Liver (tissue), 9 donors: ENCODE measurements around the gene ESCO1. TPM values are rescaled to one million over a fixed set of nuclear protein-coding genes. Genes with fewer than 3 reads are reported as not detected.

Experiments used
- DNase-seq: peaks from one replicate; pipeline ENCODE4 v3.0.0-alpha.2; 2017; ENCODE audit warnings: low spot score
- H3K27ac ChIP-seq, 2 donors: one replicate each; pipeline ENCODE4 v1.7.0; 2013; ENCODE audit warnings: inconsistent platforms in 2 of 2, low read length in 2 of 2, control low read depth in 1 of 2, low read depth in 1 of 2, mild to moderate bottlenecking in 1 of 2
- H3K27me3 ChIP-seq, 4 donors: one replicate each; pipeline versions ENCODE4 v1.6.1 to v1.7.0; 2013; ENCODE audit warnings: low read length in 3 of 4, inconsistent platforms in 1 of 4, mild to moderate bottlenecking in 1 of 4, moderate library complexity in 1 of 4; ENCODE audit not compliant: control insufficient read depth in 4 of 4, insufficient read depth in 4 of 4
- H3K36me3 ChIP-seq, 4 donors: one replicate each; pipeline versions ENCODE4 v1.6.1 to v1.7.0; 2013; ENCODE audit warnings: low read length in 3 of 4, mild to moderate bottlenecking in 3 of 4, low read depth in 1 of 4, moderate library complexity in 1 of 4; ENCODE audit not compliant: control insufficient read depth in 4 of 4, insufficient read depth in 3 of 4
- H3K4me1 ChIP-seq, 4 donors: one replicate each; pipeline versions ENCODE4 v1.6.1 to v1.7.0; 2013; ENCODE audit warnings: low read length in 3 of 4, mild to moderate bottlenecking in 3 of 4, moderate library complexity in 1 of 4; ENCODE audit not compliant: control insufficient read depth in 4 of 4, insufficient read depth in 4 of 4
- H3K4me3 ChIP-seq, 3 donors: one replicate each; pipeline versions ENCODE4 v1.6.1 to v1.7.0; 2013; ENCODE audit warnings: low read length in 3 of 3, control low read depth in 1 of 3, low read depth in 1 of 3, mild to moderate bottlenecking in 1 of 3
- H3K9ac ChIP-seq, 2 donors: one replicate each; pipeline ENCODE4 v1.7.0; 2013; ENCODE audit warnings: low read length in 2 of 2, mild to moderate bottlenecking in 2 of 2, moderate library complexity in 2 of 2, control low read depth in 1 of 2, low read depth in 1 of 2
- H3K9me3 ChIP-seq, 4 donors: one replicate each; pipeline versions ENCODE4 v1.6.1 to v1.7.0; 2013; ENCODE audit warnings: low read length in 3 of 4; ENCODE audit not compliant: control insufficient read depth in 4 of 4
- CTCF ChIP-seq: fragments of 150-350 bp; IDR thresholded peaks from 2 replicates; pipeline ENCODE4 v1.5.1; 2017; ENCODE audit warnings: improper control_type of control experiment, low read depth, low read length; ENCODE audit not compliant: missing input control
- EGR1 ChIP-seq, 2 donors: IDR thresholded peaks; 2 replicates each; pipeline ENCODE4 v1.6.1; 2016 to 2018; ENCODE audit warnings: antibody characterized with exemption in 2 of 2, low read depth in 2 of 2
- FOXA1 ChIP-seq: IDR thresholded peaks from 2 replicates; pipeline ENCODE4 v1.6.1; 2016; ENCODE audit warnings: antibody characterized with exemption
- FOXA2 ChIP-seq: IDR thresholded peaks from 2 replicates; pipeline ENCODE4 v1.6.1; 2016; ENCODE audit warnings: antibody characterized with exemption
- GABPA ChIP-seq, 2 donors: IDR thresholded peaks in 1 of 2; conservative IDR thresholded peaks in 1 of 2; 2 replicates each; pipeline ENCODE4 v1.6.1; 2016; ENCODE audit warnings: antibody characterized with exemption in 2 of 2, mild to moderate bottlenecking in 1 of 2, moderate library complexity in 1 of 2
- HNF4A ChIP-seq, 2 donors: conservative IDR thresholded peaks; 2 replicates each; pipeline ENCODE4 v1.6.1; 2016; ENCODE audit warnings: antibody characterized with exemption in 2 of 2, mild to moderate bottlenecking in 2 of 2
- HNF4G ChIP-seq: IDR thresholded peaks from 2 replicates; pipeline ENCODE4 v1.6.1; 2016; ENCODE audit warnings: antibody characterized with exemption
- JUND ChIP-seq, 2 donors: IDR thresholded peaks; 2 replicates each; pipeline ENCODE4 v1.6.1; 2016; ENCODE audit warnings: antibody characterized with exemption in 2 of 2
- NR2F2 ChIP-seq: IDR thresholded peaks from 2 replicates; pipeline ENCODE4 v1.6.1; 2016; ENCODE audit warnings: antibody characterized with exemption
- RAD21 ChIP-seq, 2 donors: IDR thresholded peaks; 2 replicates each; pipeline ENCODE4 v1.6.1; 2016; ENCODE audit warnings: antibody characterized with exemption in 2 of 2, mild to moderate bottlenecking in 2 of 2
- RXRA ChIP-seq, 2 donors: IDR thresholded peaks; 2 replicates each; pipeline ENCODE4 v1.6.1; 2017 to 2018; ENCODE audit warnings: antibody characterized with exemption in 2 of 2, mild to moderate bottlenecking in 1 of 2
- SP1 ChIP-seq: IDR thresholded peaks from 2 replicates; pipeline ENCODE4 v1.6.1; 2018; ENCODE audit warnings: antibody characterized with exemption, mild to moderate bottlenecking
- TAF1 ChIP-seq: conservative IDR thresholded peaks from 2 replicates; pipeline ENCODE4 v1.6.1; 2016; ENCODE audit warnings: antibody characterized with exemption, mild to moderate bottlenecking
- YY1 ChIP-seq: IDR thresholded peaks from 2 replicates; pipeline ENCODE4 v1.6.1; 2016; ENCODE audit warnings: antibody characterized with exemption, mild to moderate bottlenecking
- WGBS: extraction: QIAGEN DNeasy Blood & Tissue Kit; methylation state at CpG from one replicate; pipeline ENCODE4 v1.1.7; 2013; 5-methylcytosine and 5-hydroxymethylcytosine counted together
- polyA plus RNA-seq, 2 donors: library from polyadenylated mRNA; stranded (reverse) in 1 of 2; unstranded in 1 of 2; fragments of 200-250 nt in 1 of 2; fragments of >200 nt in 1 of 2; fragmentation: Nextera tagmentation in 1 of 2; extraction: Ambion mirVana in 1 of 2; gene quantifications; one replicate each; pipeline versions ENCODE4 v1.2.1 to v1.2.3, GENCODE V29; 2013 to 2015
- total RNA-seq, 2 donors: library from RNA; depleted of rRNA; stranded (reverse); fragments of >200 nt; gene quantifications; one replicate each; pipeline ENCODE4 v1.2.3, GENCODE V29; 2014
- TF ChIP-seq, protein P1 (sequence below): IDR thresholded peaks from 2 replicates; pipeline ENCODE4 v1.6.1; 2016; ENCODE audit warnings: antibody characterized with exemption
- TF ChIP-seq, protein P2 (sequence below): IDR thresholded peaks from 2 replicates; pipeline ENCODE4 v1.6.1; 2016; ENCODE audit warnings: antibody characterized with exemption
- TF ChIP-seq, protein P3 (sequence below): IDR thresholded peaks from 2 replicates; pipeline ENCODE4 v1.6.1; 2016; ENCODE audit warnings: antibody characterized with exemption, mild to moderate bottlenecking
- TF ChIP-seq, protein P4 (sequence below): IDR thresholded peaks from 2 replicates; pipeline ENCODE4 v1.6.1; 2016; ENCODE audit warnings: antibody characterized with exemption
- donor health status: healthy.
- donor health status: healthy.
- donor health status: healthy.
- donor health status: healthy.
- donor health status: healthy.

Gene ESCO1
- total and polyA plus RNA-seq, 4 donors, result 3.7 to 10.3 (median 7.6) TPM

GRCh38 chr18:21636769-21637168 is 36.3 kb upstream of the ESCO1 start:
- H3K4me1 ChIP-seq, result peaks cover 5 to 19% (median 12%) of the 10 kb centered on the region in 4 donors
- no peak overlapping the region for H3K27ac ChIP-seq
- TF ChIP-seq HNF4A (conservative IDR thresholded peaks at IDR 0.05) (no peak), GABPA (IDR thresholded peaks at IDR 0.05 in 1 of 2, conservative IDR thresholded peaks at IDR 0.05 in 1 of 2) (no peak)
- no peaks in the 10 kb centered on the region for H3K9me3 ChIP-seq
- DNase-seq, result no peak
- no peak overlapping the region for H3K4me3 ChIP-seq
- H3K27me3 ChIP-seq, result no peaks in the 10 kb centered on the region
- WGBS, result 93% methylated on average over 13 of the region's 13 CpGs
- H3K36me3 ChIP-seq, result peaks cover 0 to 2% (median 2%) of the 10 kb centered on the region in 4 donors
- no peak overlapping the region for H3K9ac ChIP-seq

- DNase-seq, result no peak
- 93% methylated on average over 4 of the region's 4 CpGs for WGBS
- H3K4me3 ChIP-seq, result no peak overlapping the region
- H3K9ac ChIP-seq, result no peak overlapping the region
- peaks cover 2 to 10% (median 6%) of the 10 kb centered on the region in 4 donors for H3K36me3 ChIP-seq
- no peaks in the 10 kb centered on the region for H3K9me3 ChIP-seq
- peaks cover 5 to 18% (median 12%) of the 10 kb centered on the region in 4 donors for H3K4me1 ChIP-seq
- TF ChIP-seq FOXA2, result no peak
- no peak for TF ChIP-seq NR2F2
- TF ChIP-seq HNF4A (conservative IDR thresholded peaks at IDR 0.05), result no peak
- TF ChIP-seq, protein P1, sequence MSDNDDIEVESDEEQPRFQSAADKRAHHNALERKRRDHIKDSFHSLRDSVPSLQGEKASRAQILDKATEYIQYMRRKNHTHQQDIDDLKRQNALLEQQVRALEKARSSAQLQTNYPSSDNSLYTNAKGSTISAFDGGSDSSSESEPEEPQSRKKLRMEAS, result no peak
- TF ChIP-seq JUND (IDR thresholded peaks at IDR 0.05), result no peak
- TF ChIP-seq, protein P2, sequence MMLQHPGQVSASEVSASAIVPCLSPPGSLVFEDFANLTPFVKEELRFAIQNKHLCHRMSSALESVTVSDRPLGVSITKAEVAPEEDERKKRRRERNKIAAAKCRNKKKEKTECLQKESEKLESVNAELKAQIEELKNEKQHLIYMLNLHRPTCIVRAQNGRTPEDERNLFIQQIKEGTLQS, result no peak
- no peak for TF ChIP-seq RAD21 (IDR thresholded peaks at IDR 0.05)
- no peak for TF ChIP-seq EGR1 (IDR thresholded peaks at IDR 0.05; ENCODE audit: low read depth in 2 of 2)
- TF ChIP-seq, protein P3, sequence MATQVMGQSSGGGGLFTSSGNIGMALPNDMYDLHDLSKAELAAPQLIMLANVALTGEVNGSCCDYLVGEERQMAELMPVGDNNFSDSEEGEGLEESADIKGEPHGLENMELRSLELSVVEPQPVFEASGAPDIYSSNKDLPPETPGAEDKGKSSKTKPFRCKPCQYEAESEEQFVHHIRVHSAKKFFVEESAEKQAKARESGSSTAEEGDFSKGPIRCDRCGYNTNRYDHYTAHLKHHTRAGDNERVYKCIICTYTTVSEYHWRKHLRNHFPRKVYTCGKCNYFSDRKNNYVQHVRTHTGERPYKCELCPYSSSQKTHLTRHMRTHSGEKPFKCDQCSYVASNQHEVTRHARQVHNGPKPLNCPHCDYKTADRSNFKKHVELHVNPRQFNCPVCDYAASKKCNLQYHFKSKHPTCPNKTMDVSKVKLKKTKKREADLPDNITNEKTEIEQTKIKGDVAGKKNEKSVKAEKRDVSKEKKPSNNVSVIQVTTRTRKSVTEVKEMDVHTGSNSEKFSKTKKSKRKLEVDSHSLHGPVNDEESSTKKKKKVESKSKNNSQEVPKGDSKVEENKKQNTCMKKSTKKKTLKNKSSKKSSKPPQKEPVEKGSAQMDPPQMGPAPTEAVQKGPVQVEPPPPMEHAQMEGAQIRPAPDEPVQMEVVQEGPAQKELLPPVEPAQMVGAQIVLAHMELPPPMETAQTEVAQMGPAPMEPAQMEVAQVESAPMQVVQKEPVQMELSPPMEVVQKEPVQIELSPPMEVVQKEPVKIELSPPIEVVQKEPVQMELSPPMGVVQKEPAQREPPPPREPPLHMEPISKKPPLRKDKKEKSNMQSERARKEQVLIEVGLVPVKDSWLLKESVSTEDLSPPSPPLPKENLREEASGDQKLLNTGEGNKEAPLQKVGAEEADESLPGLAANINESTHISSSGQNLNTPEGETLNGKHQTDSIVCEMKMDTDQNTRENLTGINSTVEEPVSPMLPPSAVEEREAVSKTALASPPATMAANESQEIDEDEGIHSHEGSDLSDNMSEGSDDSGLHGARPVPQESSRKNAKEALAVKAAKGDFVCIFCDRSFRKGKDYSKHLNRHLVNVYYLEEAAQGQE, result no peak
- no peak for TF ChIP-seq CTCF
- no peak for TF ChIP-seq HNF4G
- TF ChIP-seq GABPA (IDR thresholded peaks at IDR 0.05 in 1 of 2, conservative IDR thresholded peaks at IDR 0.05 in 1 of 2), result no peak
- no peak for TF ChIP-seq FOXA1
- no peak for TF ChIP-seq YY1
- no peak for TF ChIP-seq SP1
- TF ChIP-seq TAF1, result no peak
- no peak for TF ChIP-seq RXRA (IDR thresholded peaks at IDR 0.05)
- TF ChIP-seq, protein P4, sequence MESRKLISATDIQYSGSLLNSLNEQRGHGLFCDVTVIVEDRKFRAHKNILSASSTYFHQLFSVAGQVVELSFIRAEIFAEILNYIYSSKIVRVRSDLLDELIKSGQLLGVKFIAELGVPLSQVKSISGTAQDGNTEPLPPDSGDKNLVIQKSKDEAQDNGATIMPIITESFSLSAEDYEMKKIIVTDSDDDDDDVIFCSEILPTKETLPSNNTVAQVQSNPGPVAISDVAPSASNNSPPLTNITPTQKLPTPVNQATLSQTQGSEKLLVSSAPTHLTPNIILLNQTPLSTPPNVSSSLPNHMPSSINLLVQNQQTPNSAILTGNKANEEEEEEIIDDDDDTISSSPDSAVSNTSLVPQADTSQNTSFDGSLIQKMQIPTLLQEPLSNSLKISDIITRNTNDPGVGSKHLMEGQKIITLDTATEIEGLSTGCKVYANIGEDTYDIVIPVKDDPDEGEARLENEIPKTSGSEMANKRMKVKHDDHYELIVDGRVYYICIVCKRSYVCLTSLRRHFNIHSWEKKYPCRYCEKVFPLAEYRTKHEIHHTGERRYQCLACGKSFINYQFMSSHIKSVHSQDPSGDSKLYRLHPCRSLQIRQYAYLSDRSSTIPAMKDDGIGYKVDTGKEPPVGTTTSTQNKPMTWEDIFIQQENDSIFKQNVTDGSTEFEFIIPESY, result no peak
- no peaks in the 10 kb centered on the region for H3K27me3 ChIP-seq
- H3K27ac ChIP-seq, result no peak overlapping the region
These were observed 34.2 kb upstream of the ESCO1 start for GRCh38 chr18:21634588-21635199.
